Amniotic epithelial cell (primary cell): ENCODE data around the gene FAM200C.

Source experiments
- DNase-seq: peaks from one replicate; pipeline ENCODE4 v3.0.0-alpha.2; 2010; ENCODE audit warnings: low read depth

The FAM200C gene

DNA sequence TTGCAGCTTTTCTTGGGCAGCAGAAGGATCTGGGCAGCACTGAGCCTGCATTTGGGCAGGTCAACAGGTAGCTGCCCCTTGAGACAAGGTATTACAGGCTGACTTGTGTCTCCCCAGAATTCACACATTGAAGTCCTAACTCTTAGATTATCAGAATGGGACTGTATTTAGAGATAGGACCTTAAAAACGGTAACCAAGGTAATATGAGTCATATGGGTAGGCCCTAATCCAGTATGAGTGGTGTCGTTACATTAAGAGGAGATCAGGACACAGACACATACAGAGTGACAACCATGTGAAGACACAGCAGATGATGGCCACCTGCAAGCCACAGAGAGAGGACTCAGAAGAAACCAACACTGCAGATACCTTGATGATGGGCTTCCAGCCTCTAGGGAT is 32.6 kb downstream of the FAM200C start:
- no peak for DNase-seq

DNA sequence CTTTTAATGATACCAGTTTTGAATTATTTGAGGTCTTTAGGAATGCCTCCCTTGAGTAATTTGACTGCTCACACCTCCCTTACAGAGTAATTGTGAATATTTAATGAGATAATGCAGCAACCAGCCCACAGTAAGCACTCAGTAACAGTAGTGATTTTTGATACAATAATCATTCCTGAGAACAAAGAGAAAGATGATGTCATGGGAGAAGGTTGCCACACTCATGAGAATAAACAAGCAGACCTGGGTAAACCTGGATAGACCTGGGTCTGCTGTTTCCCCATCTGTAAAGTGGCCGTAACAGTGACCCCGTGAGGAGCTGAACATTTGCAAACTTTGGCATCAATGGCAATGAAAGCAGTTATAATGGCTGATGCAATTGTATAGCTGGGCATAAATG is 33.6 kb downstream of the FAM200C start:
- no peak for DNase-seq

DNA sequence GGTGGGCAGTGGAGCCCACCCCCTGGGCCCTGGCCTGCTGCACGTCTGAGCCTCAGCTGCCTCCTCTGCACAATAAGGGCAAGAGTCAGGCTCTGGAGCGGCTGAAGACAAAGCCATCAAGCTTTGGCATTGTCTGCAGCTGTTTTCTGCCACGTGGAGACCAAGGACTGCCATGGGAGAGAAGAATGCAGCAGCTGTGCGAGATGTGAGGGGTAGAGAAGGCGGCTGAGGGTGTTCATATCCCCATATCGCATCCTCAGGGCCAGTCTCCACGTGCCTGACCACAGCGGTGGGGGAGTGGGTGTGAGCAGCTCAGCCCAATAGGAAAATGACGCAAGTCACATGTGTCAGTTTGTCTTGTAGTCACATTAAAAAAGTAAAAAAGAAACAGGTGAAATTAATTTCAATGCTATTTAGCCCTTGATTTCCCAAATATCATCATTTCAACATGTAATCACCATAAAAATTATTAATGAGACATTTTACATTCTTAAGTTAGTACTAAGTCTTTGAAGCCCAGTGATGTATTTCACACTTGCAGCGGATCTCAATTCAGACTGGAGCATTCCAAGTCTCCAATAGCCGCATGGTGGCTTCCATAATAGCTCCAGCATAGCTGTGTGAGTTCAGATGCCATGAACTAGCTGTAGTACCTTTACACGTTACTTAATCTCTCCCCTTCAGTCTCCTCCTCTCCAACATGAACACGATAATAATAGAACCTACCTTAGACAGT is 36.0 kb downstream of the FAM200C start:
- DNase-seq: no peak

DNA sequence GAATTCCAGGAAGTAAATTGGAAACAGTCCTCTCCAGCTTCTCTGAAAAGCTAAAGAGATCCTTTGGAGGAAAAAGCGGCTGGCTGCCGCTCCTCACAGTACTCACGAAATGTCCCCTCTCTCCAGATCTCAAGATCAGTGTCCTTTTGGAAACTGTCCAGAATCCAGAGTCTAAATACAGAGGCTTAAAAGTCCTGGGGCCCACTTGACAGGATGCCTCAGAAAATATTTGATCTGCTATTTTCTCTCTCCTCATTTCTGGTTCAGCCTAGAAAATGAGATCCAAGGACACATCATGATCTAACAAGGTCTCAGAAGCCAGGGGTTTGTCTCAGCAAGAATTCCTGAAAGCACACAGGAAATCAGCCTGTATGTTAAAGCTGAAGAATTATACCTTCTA is 36.6 kb downstream of the FAM200C start:
- DNase-seq: no peak

DNA sequence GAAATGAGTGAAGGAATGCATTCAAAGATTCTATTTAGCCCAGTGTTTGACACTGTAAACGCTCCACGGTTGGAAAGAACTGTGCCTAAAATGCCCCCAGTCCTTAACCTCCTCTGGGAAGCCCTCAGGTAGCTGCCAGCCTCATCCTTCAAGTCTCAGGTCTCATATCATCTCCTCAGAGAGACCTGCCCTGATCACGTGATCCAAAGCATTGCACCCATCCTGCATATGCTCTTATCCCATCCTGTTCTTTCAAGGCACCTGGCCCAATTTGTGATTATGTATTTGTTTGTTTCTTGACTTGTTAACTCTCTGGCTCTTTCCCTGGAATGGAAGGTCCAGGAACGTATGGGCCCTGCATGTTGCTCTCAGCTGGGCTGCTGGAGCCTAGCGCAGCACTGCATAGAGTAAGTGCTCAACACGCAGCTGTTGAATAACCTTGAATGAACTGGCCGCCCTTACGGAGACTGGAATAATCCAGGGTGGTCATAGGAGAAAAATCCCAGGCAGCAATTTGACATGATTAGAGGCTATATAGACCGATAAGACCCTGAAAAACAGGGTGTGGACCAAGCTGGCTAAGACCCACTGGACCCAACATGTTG is 38.1 kb downstream of the FAM200C start:
- DNase-seq: no peak

DNA sequence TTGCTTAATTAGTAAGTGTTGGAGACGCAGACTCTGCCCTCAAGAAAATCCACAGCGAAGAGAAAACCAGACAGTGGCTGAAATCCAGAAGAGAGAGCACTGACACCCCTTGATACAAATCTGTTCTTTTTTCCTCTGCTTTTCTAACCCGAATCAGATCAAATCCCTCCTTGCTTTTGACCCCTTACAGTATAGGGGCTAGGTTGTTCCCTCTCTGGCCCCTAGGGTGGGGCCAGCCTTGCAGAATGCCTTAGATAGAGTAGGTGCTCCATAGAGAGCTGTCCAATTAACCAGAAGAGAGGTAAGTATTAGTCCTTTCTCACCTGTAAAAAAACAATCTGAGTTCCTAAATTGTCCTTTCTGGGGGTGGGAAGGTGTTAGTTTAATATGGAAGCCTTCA is 39.5 kb downstream of the FAM200C start:
- no peak for DNase-seq

DNA sequence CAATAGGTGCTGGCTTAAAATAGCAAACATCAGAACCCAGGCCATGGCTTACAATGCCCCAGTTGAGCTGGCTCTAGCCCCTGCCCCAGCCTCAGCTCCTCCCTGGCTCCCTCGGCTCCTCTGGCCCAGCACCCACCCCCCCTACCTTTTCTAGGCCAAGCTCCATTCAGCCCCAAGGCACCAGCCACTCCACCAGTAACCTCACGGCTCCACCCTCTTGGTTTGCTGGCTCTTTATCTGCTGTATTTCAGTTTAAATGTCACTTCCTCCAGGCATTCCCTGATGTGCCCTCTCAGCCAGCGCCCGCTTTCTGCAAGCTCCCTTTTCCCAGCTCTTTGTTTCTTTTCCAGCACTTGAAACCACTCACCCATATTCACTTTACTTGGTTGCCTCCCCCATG is 40.0 kb downstream of the FAM200C start:
- no peak for DNase-seq

DNA sequence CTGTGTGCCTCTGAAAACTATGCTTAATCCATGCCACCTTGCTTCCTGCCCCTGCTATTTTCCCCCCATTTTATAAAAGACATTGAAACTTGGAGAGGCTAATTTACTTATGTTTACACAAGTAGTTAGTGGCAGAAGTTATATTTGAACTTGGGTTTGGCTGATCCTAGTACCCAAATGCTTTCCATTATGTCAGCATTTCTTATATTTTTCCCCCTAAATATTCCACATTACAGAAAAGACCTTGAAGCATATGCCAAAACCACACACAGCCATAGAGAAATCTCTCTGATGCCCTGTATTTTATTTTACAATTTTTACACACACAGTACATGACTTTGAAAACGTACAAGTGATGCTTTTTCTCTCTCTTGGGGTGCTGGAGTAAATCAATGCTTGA is 40.6 kb downstream of the FAM200C start:
- DNase-seq: no peak

DNA sequence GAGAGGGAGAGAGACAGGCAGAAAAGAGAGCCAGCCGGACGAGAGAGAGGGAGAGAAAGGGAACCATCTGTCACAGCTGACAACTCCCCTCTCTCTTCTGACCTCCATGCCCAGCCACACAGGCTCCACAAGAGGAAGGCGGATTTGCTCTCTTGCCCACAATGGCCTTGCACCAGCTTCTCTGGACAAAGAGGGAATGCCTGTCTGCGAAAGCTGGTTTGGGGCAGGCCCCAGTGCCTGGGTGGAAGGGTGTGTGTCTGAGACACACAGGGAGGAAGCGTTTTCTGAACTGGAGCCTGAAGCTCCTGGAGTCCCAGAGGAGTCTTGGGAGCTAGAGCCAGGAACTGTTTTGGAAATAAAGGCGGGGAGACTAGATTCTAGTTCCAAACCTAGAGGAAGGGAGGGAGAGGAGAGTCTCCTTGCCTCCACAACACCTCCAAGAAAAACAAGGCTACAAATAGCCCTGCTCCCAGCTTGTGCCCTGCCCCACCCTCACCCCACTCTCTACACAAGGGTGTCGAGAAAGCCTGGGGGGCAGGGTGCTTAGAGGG is 41.9 kb downstream of the FAM200C start:
- no peak for DNase-seq

DNA sequence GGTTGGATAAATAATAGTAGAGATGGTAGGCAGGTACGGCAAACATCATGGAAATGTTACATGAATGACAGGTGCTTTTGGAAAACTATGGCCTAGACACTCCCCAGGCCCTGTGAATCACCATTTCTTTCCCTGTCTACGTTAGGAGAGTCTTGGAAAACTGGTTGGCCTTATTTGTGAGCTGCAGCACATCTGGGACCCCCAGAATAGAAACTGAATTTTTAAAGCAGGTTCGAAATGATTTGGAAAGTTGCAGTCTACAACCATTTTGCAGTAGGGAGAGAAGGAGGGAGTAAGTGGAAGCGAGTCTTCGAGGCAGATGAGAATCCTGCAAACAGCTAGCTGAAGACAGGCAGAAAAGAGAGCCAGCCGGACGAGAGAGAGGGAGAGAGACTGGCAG is 42.5 kb downstream of the FAM200C start:
- no peak for DNase-seq

DNA sequence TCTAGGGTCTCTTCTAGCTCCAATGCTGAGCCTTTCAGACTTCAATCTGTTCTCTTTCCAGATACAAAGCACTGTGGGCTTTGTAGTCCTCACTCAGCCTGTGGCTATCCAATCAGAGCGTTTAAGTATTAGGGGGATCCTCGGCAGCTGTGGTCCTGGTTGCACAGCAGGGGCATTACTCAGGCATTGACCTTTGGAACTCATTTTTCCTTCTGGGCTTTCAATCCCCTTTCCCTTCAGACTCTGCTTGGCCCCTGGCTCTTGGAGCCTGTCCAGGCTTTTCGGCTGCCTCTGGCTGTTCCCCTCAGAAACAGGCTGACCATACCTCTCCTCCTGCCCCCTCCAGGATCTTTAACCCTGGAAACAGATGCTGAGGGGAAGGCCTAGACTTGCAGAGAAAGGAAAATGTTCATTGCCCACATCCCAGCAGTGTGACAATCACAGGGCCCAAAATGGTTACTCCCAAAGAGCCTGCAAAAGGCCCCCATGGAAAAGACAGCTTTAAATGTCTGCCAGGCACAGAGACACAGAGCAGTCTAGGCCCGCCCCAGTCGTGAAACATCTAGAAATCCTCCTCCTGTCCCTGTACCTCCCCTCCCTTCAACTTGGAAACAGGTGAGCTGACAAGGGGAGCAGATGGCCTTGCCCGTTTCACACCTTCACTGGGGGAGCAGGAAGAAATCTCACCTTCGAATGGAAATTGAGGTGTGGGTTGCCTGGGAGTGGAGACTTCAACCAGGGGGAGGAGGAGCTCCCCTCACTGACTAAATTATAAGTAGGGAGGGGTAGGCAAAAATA is 43.1 kb downstream of the FAM200C start:
- DNase-seq: no peak

DNA sequence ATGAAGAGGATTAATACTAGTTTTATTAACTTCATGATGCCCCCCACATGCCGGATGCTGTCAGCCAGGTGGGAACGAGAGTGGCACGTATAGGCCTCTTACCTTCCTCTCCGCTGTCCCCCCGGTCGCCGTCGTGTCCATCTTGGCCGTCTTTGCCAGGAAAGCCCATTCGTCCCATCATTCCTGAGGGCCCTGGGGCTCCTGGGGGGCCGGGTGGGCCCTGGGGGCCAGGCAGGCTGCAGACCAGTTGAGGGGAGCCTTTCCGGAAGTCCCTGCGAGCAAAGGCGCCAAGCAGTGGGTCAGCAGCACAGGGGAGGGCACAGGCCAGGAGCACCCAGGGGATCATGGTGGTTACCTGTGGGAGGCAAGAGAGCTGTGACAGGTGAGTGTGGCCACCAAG is 45.2 kb downstream of the FAM200C start:
- DNase-seq: no peak

DNA sequence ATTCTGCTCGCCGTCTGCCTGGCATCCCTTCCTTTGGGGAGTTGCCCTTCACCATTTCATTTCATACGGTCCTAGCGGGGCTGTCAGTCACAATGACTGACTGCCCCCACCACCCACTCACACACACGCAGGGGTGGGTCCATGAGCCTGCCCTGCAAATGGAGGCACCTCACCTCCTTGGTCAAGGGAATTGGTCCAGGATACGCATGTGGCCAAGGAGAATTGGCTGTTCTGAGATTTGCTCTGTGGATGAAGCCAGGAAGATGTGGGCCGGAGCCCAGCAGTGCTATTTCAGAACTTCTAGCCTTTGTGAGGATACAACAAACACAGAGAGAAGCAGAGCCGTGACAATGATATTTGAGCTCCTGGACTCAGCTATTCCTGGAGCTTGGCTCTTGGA is 46.5 kb downstream of the FAM200C start:
- no peak for DNase-seq

DNA sequence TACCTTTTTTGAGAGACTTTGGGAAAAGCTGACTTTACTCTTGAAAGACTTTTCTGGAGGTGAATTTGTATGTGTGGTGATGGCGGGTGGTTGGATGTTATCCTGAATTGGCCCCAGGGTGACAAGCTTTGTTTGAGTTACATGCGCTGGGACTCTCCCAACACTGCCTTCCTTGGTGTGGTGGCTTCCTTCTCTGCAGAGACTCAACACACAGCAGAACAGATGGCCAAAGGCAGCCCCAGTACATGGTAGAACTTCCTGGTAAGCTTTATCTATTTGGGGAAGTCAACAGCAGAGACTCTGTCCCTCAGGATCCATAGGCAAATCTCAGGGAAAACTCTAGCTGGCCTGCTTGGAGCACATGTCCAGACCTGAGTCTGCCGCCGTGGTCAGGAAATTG is 47.5 kb downstream of the FAM200C start:
- no peak for DNase-seq

DNA sequence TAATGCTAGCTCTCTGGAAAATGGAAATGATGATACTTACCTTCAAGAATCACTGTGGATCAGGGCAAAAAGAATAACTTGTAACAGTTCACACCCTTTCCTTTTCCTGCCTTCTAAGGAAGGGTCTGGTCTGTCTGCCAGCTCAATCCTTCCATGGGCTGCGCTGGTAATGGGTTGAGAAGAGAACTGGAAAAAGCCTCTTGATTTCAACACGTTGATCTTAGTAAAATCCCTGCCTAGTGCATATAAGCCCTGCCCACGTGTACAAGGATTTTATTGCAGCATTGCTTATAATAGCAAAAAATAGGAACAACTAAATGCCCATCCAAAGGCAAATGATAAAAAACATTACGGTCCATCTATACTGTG is 49.9 kb downstream of the FAM200C start:
- DNase-seq: peak; percentile 12

DNA sequence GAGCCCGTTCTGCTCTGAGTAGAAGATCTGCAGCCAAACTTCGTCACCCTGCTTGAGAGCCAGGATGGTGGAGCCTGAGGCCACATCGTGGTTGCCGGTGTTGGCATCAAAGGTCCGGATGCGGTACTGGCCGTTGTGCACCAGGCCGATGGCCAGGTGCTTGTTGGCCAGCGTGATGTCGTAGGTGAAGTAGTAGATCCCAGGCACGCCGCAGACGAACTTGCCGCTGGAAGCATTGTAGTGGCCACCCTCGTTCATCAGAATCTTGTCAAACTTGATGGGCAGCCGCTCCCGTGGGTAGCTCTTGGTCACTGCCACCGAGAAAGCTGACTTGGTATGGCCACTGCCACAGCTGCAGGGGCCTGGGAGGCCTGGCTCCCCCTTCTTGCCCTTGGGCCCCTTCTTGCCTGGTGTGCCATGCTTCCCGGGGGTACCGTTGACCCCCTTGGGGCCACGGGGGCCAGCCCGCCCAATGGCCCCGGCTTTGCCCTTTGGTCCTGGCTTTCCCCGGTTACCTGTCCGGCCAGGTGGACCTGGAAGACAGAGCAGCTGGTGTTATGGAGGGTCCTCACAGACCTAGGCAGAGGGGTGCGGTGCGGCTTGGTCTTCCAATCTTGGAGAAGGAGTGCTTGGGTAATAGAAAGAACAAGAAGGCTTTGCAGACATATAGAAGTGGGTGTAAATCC is 50.5 kb downstream of the FAM200C start:
- DNase-seq: no peak

DNA sequence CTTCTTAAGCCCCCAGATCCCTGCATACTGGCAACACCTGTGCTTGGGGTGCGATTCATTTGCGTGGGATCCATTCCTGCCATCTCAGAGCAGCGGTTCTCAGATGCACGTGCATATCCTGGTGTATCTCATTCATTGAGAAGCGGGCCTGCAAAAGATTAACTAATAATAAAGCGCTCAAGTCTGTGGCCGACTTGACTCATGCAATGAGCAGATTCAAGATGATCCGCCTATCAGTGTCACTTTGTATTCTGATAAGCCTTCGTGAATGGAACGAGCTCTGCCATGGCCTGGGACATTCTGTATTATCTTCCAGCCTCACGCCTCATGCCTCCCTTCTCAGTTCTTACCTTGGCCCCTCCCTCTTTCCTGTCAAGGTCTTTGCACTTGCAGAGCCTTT is 51.8 kb downstream of the FAM200C start:
- no peak for DNase-seq

DNA sequence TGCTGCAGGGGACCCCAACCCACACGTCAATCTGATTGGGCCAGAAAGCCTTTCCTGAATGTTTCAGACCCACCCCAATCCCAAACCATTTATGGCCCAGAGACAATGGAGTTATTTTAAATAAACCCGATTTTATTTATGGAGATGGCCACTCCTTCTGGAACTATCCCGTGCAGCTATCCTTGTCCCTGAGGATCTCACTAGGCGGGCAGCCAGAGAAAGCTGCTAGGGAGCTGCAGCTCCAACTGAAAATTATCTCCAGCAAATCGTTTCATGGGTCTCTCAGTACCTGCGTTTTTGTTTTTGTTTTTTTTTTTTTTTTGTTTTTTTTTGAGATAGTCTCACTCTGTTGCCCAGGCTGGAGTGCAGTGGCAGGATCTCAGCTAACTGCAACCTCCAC is 52.4 kb downstream of the FAM200C start:
- no peak for DNase-seq
